SU-DHL-6 (cell line): ENCODE data around the gene ELMO1.

Experiments used
- EZH2phosphoT487 ChIP-seq: fragments of 200-600 bp; sonication (generic), shearing (Covaris generic); conservative IDR thresholded peaks from 2 replicates; pipeline ENCODE4 v1.6.1; 2018; ENCODE audit warnings: mild to moderate bottlenecking, antibody characterized with exemption, low read length, moderate library complexity, mixed read lengths
- TF ChIP-seq, protein P1 (sequence below): fragments of 200-600 bp; sonication (generic); IDR thresholded peaks from one replicate; pipeline ENCODE4 v1.5.1; 2017; ENCODE audit warnings: antibody characterized with exemption, mild to moderate bottlenecking, low read length, moderate library complexity; ENCODE audit not compliant: insufficient read depth, poor library complexity, severe bottlenecking

- TF ChIP-seq, protein P1, sequence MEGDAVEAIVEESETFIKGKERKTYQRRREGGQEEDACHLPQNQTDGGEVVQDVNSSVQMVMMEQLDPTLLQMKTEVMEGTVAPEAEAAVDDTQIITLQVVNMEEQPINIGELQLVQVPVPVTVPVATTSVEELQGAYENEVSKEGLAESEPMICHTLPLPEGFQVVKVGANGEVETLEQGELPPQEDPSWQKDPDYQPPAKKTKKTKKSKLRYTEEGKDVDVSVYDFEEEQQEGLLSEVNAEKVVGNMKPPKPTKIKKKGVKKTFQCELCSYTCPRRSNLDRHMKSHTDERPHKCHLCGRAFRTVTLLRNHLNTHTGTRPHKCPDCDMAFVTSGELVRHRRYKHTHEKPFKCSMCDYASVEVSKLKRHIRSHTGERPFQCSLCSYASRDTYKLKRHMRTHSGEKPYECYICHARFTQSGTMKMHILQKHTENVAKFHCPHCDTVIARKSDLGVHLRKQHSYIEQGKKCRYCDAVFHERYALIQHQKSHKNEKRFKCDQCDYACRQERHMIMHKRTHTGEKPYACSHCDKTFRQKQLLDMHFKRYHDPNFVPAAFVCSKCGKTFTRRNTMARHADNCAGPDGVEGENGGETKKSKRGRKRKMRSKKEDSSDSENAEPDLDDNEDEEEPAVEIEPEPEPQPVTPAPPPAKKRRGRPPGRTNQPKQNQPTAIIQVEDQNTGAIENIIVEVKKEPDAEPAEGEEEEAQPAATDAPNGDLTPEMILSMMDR: no peak
- no peak for TF ChIP-seq EZH2phosphoT487
Observed at GRCh38 chr7:37323966-37324365, 124.7 kb downstream of the ELMO1 start.
